Calu3 (cell line): ENCODE results near the gene FBXO41. TPM values are rescaled to one million over a fixed set of nuclear protein-coding genes. Genes with fewer than 3 reads are reported as not detected.

ENCODE experiments used
- BruUV-seq: library from RNA; stranded (reverse); fragments of 400-500 nt; replicated peaks from 2 replicates; lab custom pipeline; 2021; lab: Mats Ljungman, UMichigan
- CTCF ChIA-PET: fragments of 300-600 bp; sonication (Branson Sonifier 250); formaldehyde crosslinking; loops from one replicate; lab custom pipeline; 2022; ENCODE audit warnings: antibody characterized with exemption; lab: Charles Lee
- DNase-seq: peaks from one replicate; pipeline ENCODE4 v3.0.0; 2022
- H3K27ac Mint-ChIP-seq: one replicate; pipeline ENCODE4 v1.8.0; 2022; ENCODE audit warnings: mixed read lengths; ENCODE audit not compliant: unreplicated experiment
- H3K27me3 Mint-ChIP-seq: one replicate; pipeline ENCODE4 v1.8.0; 2022; ENCODE audit warnings: mixed read lengths; ENCODE audit not compliant: unreplicated experiment
- H3K36me3 Mint-ChIP-seq: one replicate; pipeline ENCODE4 v1.8.0; 2022; ENCODE audit warnings: mild to moderate bottlenecking, moderate library complexity, mixed read lengths; ENCODE audit not compliant: insufficient read depth, unreplicated experiment
- H3K4me1 Mint-ChIP-seq: one replicate; pipeline ENCODE4 v1.8.0; 2022; ENCODE audit warnings: mild to moderate bottlenecking, low read depth, mixed read lengths; ENCODE audit not compliant: unreplicated experiment
- H3K4me3 Mint-ChIP-seq: one replicate; pipeline ENCODE4 v1.8.0; 2022; ENCODE audit warnings: mild to moderate bottlenecking, low read depth, moderate library complexity, mixed read lengths; ENCODE audit not compliant: unreplicated experiment
- H3K9me3 Mint-ChIP-seq: one replicate; pipeline ENCODE4 v1.8.0; 2022; ENCODE audit warnings: low read depth, mixed read lengths; ENCODE audit not compliant: unreplicated experiment
- intact Hi-C: fragments of 100-400 bp; cut with micrococcal nuclease; formaldehyde crosslinking; loops from one replicate; pipeline ENCODE4 v1.10.0; 2022; ENCODE audit not compliant: unreplicated experiment
- total RNA-seq: library from RNA; stranded (reverse); gene quantifications from 2 replicates; pipeline ENCODE4 v1.2.3, GENCODE V29; 2022
- TF ChIP-seq, protein P1 (sequence below): fragments of 200-600 bp; IDR thresholded peaks from one replicate; pipeline ENCODE4 v1.8.0; 2022; ENCODE audit warnings: antibody characterized with exemption; ENCODE audit not compliant: unreplicated experiment

FBXO41 gene
- total RNA-seq, 1 experiment from 2014 or later: 15.0 TPM

DNA sequence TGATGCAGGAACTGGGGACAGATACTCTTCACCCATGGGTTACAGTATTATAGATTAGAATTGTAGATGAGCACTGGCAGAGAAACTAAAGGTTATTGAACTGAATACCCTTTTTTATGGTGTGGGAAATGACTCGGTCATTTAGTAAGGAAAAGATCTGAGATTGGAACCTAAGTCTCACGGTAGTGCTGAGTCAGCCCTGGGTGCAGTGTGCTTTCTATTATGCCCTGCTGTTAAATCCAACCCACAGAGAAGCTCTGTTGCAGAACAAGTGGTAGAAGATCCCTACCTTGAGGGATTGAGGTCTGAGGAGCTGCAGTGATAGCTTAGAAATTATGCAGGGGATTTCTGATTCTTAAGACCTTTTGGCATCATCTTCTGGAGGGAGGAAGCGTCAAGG, 37.4 kb downstream of the FBXO41 start:
- no TSS peak for BruUV-seq
- Mint-ChIP-seq H3K4me1 (no peaks in the 10 kb centered on the region), H3K27ac (no peak overlapping the region), H3K9me3 (no peaks in the 10 kb centered on the region), H3K36me3 (peaks cover 72% of the 10 kb centered on the region), H3K27me3 (no peaks in the 10 kb centered on the region), H3K4me3 (no peak overlapping the region)
- intact Hi-C loops: no loop called here
- CTCF ChIA-PET: interaction anchor here (0.8 kb wide), 1 partner anchor 13 kb away, joined by 3 read pairs; no protein-coding TSS in a partner anchor
- TF ChIP-seq, protein P1, sequence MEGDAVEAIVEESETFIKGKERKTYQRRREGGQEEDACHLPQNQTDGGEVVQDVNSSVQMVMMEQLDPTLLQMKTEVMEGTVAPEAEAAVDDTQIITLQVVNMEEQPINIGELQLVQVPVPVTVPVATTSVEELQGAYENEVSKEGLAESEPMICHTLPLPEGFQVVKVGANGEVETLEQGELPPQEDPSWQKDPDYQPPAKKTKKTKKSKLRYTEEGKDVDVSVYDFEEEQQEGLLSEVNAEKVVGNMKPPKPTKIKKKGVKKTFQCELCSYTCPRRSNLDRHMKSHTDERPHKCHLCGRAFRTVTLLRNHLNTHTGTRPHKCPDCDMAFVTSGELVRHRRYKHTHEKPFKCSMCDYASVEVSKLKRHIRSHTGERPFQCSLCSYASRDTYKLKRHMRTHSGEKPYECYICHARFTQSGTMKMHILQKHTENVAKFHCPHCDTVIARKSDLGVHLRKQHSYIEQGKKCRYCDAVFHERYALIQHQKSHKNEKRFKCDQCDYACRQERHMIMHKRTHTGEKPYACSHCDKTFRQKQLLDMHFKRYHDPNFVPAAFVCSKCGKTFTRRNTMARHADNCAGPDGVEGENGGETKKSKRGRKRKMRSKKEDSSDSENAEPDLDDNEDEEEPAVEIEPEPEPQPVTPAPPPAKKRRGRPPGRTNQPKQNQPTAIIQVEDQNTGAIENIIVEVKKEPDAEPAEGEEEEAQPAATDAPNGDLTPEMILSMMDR: no peak
- no peak for DNase-seq

DNA sequence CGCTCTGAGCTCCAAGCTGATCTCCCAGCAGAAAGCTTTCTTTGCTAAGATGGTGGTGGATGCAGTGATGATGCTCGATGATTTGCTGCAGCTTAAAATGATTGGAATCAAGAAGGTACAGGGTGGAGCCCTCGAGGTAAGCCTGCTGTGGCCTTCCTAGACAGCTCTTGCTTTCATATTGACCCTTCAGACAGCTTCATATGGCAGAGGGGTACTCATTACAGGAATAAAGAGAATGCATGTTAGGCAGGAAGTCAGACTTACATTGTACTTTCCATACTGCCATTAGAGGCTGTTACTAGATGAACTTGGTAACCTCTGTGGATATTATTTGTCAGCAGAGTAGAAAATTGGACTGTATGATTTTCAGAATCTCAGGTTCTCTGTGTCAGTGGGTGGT, 39.7 kb downstream of the FBXO41 start:
- CTCF ChIA-PET: interaction anchor here (0.6 to 1.0 kb wide), 2 partner anchors 9 to 1180 kb away, joined by 3 to 4 read pairs; no protein-coding TSS in a partner anchor
- Mint-ChIP-seq H3K27me3 (no peaks in the 10 kb centered on the region), H3K27ac (no peak overlapping the region), H3K9me3 (no peaks in the 10 kb centered on the region), H3K4me3 (no peak overlapping the region), H3K36me3 (peaks cover 60% of the 10 kb centered on the region), H3K4me1 (no peaks in the 10 kb centered on the region)
- intact Hi-C loops: no loop called here
- DNase-seq: no peak
- TF ChIP-seq, protein P1: no peak
- no TSS peak for BruUV-seq

DNA sequence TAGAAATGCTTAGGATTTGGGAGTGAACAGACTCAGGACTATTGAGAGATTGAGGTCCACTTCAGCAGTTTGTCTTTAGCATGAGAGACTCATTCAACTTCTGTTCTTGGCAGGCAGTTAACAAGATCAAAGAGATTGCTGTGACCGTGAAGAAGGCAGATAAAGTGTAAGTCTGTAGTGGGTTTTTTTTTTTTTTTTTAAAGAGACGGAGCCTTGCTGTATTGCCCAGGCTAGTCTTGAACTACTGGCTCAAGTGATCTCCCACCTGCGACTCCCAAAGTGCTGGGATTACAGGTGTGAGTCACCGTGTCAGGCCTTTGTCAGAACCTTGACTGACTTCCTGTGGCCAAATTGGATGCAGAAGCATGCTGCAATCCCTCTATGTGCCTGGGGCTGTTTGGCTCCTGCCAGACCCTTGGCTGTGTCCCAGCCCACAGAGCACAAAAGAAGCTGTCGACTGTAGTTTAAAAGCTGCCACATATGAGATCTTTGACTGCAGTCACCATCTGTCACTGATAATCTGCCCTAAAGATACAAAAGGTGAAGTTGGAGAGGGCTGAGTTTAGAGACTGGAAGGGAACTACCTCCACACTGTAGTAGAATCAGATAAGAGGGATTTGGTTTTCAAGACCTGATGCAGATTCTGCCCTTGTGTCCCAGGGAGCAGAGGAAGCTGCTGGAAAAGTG, 40.3 kb downstream of the FBXO41 start:
- no peak overlapping the region for H3K4me3 Mint-ChIP-seq
- H3K4me1 Mint-ChIP-seq: no peaks in the 10 kb centered on the region
- CTCF ChIA-PET: interaction anchor here (0.6 to 1.0 kb wide), 2 partner anchors 9 to 1180 kb away, joined by 3 to 4 read pairs; no protein-coding TSS in a partner anchor
- intact Hi-C loops: no loop called here
- no peaks in the 10 kb centered on the region for H3K9me3 Mint-ChIP-seq
- BruUV-seq: no TSS peak
- H3K27ac Mint-ChIP-seq: no peak overlapping the region
- no peak for DNase-seq
- H3K27me3 Mint-ChIP-seq: no peaks in the 10 kb centered on the region
- TF ChIP-seq, protein P1: no peak
- peaks cover 58% of the 10 kb centered on the region for H3K36me3 Mint-ChIP-seq

DNA sequence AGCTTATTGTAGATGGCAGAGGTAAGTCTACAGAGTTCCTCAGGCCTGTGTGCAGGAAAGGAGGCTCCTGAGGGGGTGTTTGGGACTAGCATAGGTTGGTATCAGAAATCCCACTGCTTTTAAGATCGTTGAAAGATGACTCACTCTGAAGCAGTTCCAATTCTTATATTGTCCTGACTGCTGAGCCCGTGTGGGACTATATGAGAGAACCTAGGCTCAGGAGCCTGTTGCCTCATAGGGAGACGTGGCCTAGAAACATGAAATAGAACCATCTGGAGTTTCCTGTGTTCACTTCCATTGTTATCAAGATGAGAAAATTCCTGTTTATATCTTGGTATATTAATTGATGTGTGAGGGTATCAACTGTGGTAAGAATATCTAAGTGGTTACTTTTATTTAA, 44.5 kb downstream of the FBXO41 start:
- no peak overlapping the region for H3K4me3 Mint-ChIP-seq
- no peaks in the 10 kb centered on the region for H3K9me3 Mint-ChIP-seq
- intact Hi-C loops: loop anchor here (2.0 kb wide), 1 partner anchor 51 kb away; no protein-coding TSS in a partner anchor
- TF ChIP-seq, protein P1: no peak
- CTCF ChIA-PET: no interaction called here
- H3K36me3 Mint-ChIP-seq: peaks cover 42% of the 10 kb centered on the region
- BruUV-seq: no TSS peak
- DNase-seq: no peak
- no peaks in the 10 kb centered on the region for H3K27me3 Mint-ChIP-seq
- H3K27ac Mint-ChIP-seq: no peak overlapping the region
- peaks cover 26% of the 10 kb centered on the region for H3K4me1 Mint-ChIP-seq
